ENCODE measurements around the gene CD300LD. TPM values are rescaled to one million over a fixed set of nuclear protein-coding genes. Genes with fewer than 3 reads are reported as not detected.
"Not testable (repeated sequence)": the region's sequence is repeated elsewhere in the genome, so short reads cannot be mapped to it uniquely, and the experiment has no call there.

Gene CD300LD
- total RNA-seq, 4 donors from 2014 or later = not detected

- intact Hi-C loops (cut with DNase I) = no loop called here
- TF ChIP-seq CTCF (IDR thresholded peaks at IDR 0.05) = no peak
- no peak for TF ChIP-seq POLR2A (IDR thresholded peaks at IDR 0.05)
- no peaks in the 10 kb centered on the region for H3K4me1 ChIP-seq
- H3K9me3 ChIP-seq = no peaks in the 10 kb centered on the region
- H3K36me3 ChIP-seq = no peaks in the 10 kb centered on the region
- DNase-seq = no peak
- no peak overlapping the region for H3K4me3 ChIP-seq (replicated peaks in 1 of 3)
- WGBS, 2 donors = 84 to 87% methylated on average over 5 of the region's 5 CpGs
- no peaks in the 10 kb centered on the region for H3K27me3 ChIP-seq
- H3K27ac ChIP-seq = no peak overlapping the region
Measured at GRCh38 chr17:74574489-74575142, 17.5 kb downstream of the CD300LD start.

- DNase-seq; intact Hi-C loops (cut with DNase I): not testable (repeated sequence)
Measured at GRCh38 chr17:74573635-74574034, 18.4 kb downstream of the CD300LD start.

GRCh38 chr17:74573169-74573568 lies 18.9 kb downstream of the CD300LD start:
- Histone ChIP-seq H3K27ac (no peak overlapping the region), H3K27me3 (no peaks in the 10 kb centered on the region), H3K4me3 (replicated peaks in 1 of 3) (no peak overlapping the region), H3K36me3 (no peaks in the 10 kb centered on the region), H3K4me1 (no peaks in the 10 kb centered on the region), H3K9me3 (no peaks in the 10 kb centered on the region)
- no peak for DNase-seq
- TF ChIP-seq CTCF (IDR thresholded peaks at IDR 0.05) = no peak
- no peak for TF ChIP-seq POLR2A (IDR thresholded peaks at IDR 0.05)
- intact Hi-C loops (cut with DNase I) = no loop called here
- 81 to 87% methylated on average over 3 of the region's 3 CpGs for WGBS, 2 donors

More at GRCh38 chr17:74573635-74574034, 18.4 kb downstream of the CD300LD start:
- not testable (repeated sequence) for H3K27me3 ChIP-seq; H3K36me3 ChIP-seq; H3K9me3 ChIP-seq; H3K4me3 ChIP-seq (replicated peaks in 1 of 3); H3K27ac ChIP-seq; H3K4me1 ChIP-seq

DNA sequence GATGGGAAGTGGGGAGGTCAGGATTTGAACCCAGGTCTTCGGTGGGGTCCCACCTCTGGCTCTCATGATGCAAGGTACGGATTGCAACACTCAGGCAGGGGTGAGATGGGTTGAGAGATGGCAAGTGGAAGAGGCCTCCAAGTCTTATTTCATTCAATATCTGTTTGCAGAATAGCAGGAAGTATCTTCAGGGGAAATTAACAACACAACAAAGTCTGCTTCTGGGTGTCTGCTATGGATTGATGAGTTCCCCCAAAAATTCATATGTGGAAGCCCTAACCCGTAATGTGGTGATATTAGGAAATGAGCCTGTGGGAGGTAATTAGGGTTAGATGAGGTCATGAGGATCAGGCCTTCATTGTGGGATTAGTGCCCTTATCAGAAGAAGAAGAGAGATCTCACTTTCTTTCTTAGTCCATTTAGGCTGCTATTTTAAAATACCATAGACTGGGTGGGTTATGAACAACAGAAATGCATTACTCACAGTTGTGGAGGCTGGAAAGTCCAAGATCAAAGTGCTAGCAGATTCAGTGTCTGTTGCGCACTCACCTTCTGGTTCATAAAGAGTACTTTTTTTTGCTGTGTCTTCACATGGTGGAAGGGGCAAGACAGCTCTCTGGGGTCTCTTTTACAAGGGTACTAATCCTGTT lies 20.3 kb downstream of the CD300LD start:
- no peaks in the 10 kb centered on the region for H3K36me3 ChIP-seq
- WGBS, 2 donors = 93 to 95% methylated on average over 4 of the region's 4 CpGs
- intact Hi-C loops (cut with DNase I) = no loop called here

More for the DNA sequence above, 20.3 kb downstream of the CD300LD start:
- DNase-seq = no peak
- H3K9me3 ChIP-seq = no peaks in the 10 kb centered on the region
- H3K27ac ChIP-seq = no peak overlapping the region
- TF ChIP-seq CTCF (IDR thresholded peaks at IDR 0.05) (no peak), POLR2A (IDR thresholded peaks at IDR 0.05) (no peak)
- no peak overlapping the region for H3K4me3 ChIP-seq (replicated peaks in 1 of 3)
- H3K4me1 ChIP-seq = no peaks in the 10 kb centered on the region
- no peaks in the 10 kb centered on the region for H3K27me3 ChIP-seq
